Keratinocyte (primary cell): ENCODE results near the gene NUDT3. TPM values are rescaled to one million over a fixed set of nuclear protein-coding genes. Genes with fewer than 3 reads are reported as not detected.

Experiments
- DNase-seq: peaks from one replicate; pipeline ENCODE4 v3.0.0-alpha.2; 2011; ENCODE audit warnings: low read depth, missing footprints, low spot score
- FAIRE-seq: peaks from 2 replicates; lab custom pipeline; 2011; peaks lifted over from hg19 to GRCh38; lab: Jason Lieb, UNC
- H2AFZ ChIP-seq: 2 replicates; pipeline ENCODE4 v1.6.0; 2012; ENCODE audit warnings: low read length, control low read depth, inconsistent platforms; ENCODE audit not compliant: control insufficient read depth
- H3K27ac ChIP-seq: 2 replicates; pipeline ENCODE4 v1.5.1; 2011; ENCODE audit warnings: low read length; ENCODE audit not compliant: control insufficient read depth, insufficient read depth
- H3K27me3 ChIP-seq: 3 replicates; pipeline ENCODE4 v1.6.0; 2011; ENCODE audit warnings: low read length; ENCODE audit not compliant: control insufficient read depth, insufficient read depth; ENCODE audit errors: extremely low read depth
- H3K36me3 ChIP-seq, 2 experiments: 2 replicates in 1 of 2; 3 replicates in 1 of 2; pipeline ENCODE4 v1.5.1; 2011; ENCODE audit warnings: low read length in 2 of 2, mild to moderate bottlenecking in 1 of 2; ENCODE audit not compliant: control insufficient read depth in 2 of 2, insufficient read depth in 2 of 2; ENCODE audit errors: extremely low read depth in 1 of 2
- H3K4me1 ChIP-seq: 3 replicates; pipeline ENCODE4 v1.5.1; 2011; ENCODE audit warnings: low read length; ENCODE audit not compliant: control insufficient read depth, insufficient read depth; ENCODE audit errors: extremely low read depth
- H3K4me2 ChIP-seq: 3 replicates; pipeline ENCODE4 v1.6.0; 2011; ENCODE audit warnings: low read depth, low read length; ENCODE audit not compliant: control insufficient read depth, insufficient read depth; ENCODE audit errors: extremely low read depth
- H3K4me3 ChIP-seq, 3 experiments: fragments of 200-600 bp in 1 of 3; sonication (generic) in 1 of 3; 2 replicates in 2 of 3; 3 replicates in 1 of 3; pipeline ENCODE4 v1.5.1; 2011 to 2016; ENCODE audit warnings: low read length in 3 of 3, mild to moderate bottlenecking in 3 of 3, control low read depth in 2 of 3, inconsistent platforms in 1 of 3, low read depth in 1 of 3, mixed read lengths in 1 of 3, mixed run types in 1 of 3, moderate library complexity in 1 of 3; ENCODE audit not compliant: control insufficient read depth in 2 of 3, insufficient read depth in 2 of 3; ENCODE audit errors: extremely low read depth in 1 of 3
- H3K79me2 ChIP-seq: 2 replicates; pipeline ENCODE4 v1.6.0; 2012; ENCODE audit warnings: low read length; ENCODE audit not compliant: control insufficient read depth, insufficient read depth
- H3K9ac ChIP-seq: 3 replicates; pipeline ENCODE4 v1.6.0; 2011; ENCODE audit warnings: low read length; ENCODE audit not compliant: control insufficient read depth, insufficient read depth; ENCODE audit errors: extremely low read depth
- H3K9me1 ChIP-seq: 3 replicates; pipeline ENCODE4 v1.6.0; 2011; ENCODE audit warnings: low read length; ENCODE audit not compliant: control insufficient read depth, insufficient read depth; ENCODE audit errors: extremely low read depth
- H3K9me3 ChIP-seq: 2 replicates; pipeline ENCODE4 v1.5.1; 2012; ENCODE audit warnings: low read depth, low read length; ENCODE audit not compliant: control insufficient read depth
- H4K20me1 ChIP-seq: 3 replicates; pipeline ENCODE4 v1.6.0; 2011; ENCODE audit warnings: low read length; ENCODE audit not compliant: control insufficient read depth, insufficient read depth; ENCODE audit errors: extremely low read depth
- CTCF ChIP-seq, 3 experiments: IDR thresholded peaks in 1 of 3; conservative IDR thresholded peaks in 1 of 3; optimal IDR thresholded peaks in 1 of 3; 2 replicates in 2 of 3; 3 replicates in 1 of 3; pipeline versions ENCODE3 to v1.5.1; 2011; ENCODE audit warnings: low read length in 3 of 3, mild to moderate bottlenecking in 3 of 3, moderate library complexity in 2 of 3, control low read depth in 1 of 3, inconsistent platforms in 1 of 3; ENCODE audit not compliant: insufficient read depth in 2 of 3; ENCODE audit errors: extremely low read depth in 1 of 3
- EZH2 ChIP-seq: IDR thresholded peaks from one replicate; pipeline ENCODE4 v1.6.1; 2012; ENCODE audit warnings: inconsistent platforms, mild to moderate bottlenecking, low read length, moderate library complexity
- dilution Hi-C: fragments of 300-500 bp; cut with MboI; formaldehyde crosslinking; loops from one replicate; pipeline ENCODE4 v1.7.0; 2020; ENCODE audit warnings: low sequenced_read_pairs; ENCODE audit not compliant: extremely low pct_ligation_motif_present
- polyA plus RNA-seq, 5 experiments: library from polyadenylated mRNA; depleted of rRNA in 3 of 5; stranded (reverse) in 3 of 5; stranded (forward) in 1 of 5; unstranded in 1 of 5; fragments of >200 nt; gene quantifications; 1 replicate in 1 of 5; 2 replicates in 3 of 5; 3 replicates in 1 of 5; pipeline versions ENCODE4 v1.2.1 to v1.2.3, GENCODE V29; 2011 to 2012; ENCODE audit warnings: missing spikeins in 2 of 5, low read depth in 1 of 5, low replicate concordance in 1 of 5

Gene NUDT3
- polyA plus RNA-seq, 1 donor (not counting 4 experiments of a cell fraction or from before 2014, with no cell fraction given) = 16.5 TPM

GRCh38 chr6:34243131-34243771 lies 149.2 kb downstream of the NUDT3 start:
- peaks cover 28% of the 10 kb centered on the region for H3K79me2 ChIP-seq
- TF ChIP-seq EZH2 (no peak), CTCF (optimal IDR thresholded peaks at IDR 0.05 in 1 of 3, IDR thresholded peaks at IDR 0.05 in 1 of 3, conservative IDR thresholded peaks at IDR 0.05 in 1 of 3; ENCODE audit: extremely low read depth in 1 of 3, insufficient read depth in 2 of 3, low read length in 3 of 3) (no peak)
- peak overlapping the region; percentile 87 for H3K27ac ChIP-seq
- peak overlapping the region; percentile 67 for H3K4me2 ChIP-seq
- no peak overlapping the region for H2AFZ ChIP-seq
- H3K27me3 ChIP-seq = no peaks in the 10 kb centered on the region
- peak overlapping the region; percentile 50 for H3K9ac ChIP-seq
- no peak for DNase-seq
- H3K4me3 ChIP-seq = peak overlapping the region in 1 of 3 experiments; percentile 25
- dilution Hi-C loops = no loop called here
- peaks cover 90% of the 10 kb centered on the region for H3K4me1 ChIP-seq
- peaks cover 25% of the 10 kb centered on the region for H4K20me1 ChIP-seq
- peaks cover 25 to 40% of the 10 kb centered on the region in 2 experiments for H3K36me3 ChIP-seq
- FAIRE-seq = no peak
- H3K9me3 ChIP-seq = no peaks in the 10 kb centered on the region
- H3K9me1 ChIP-seq = peaks cover 10% of the 10 kb centered on the region

- peak overlapping the region; percentile 67 for H3K4me2 ChIP-seq
- peaks cover 36% of the 10 kb centered on the region for H3K79me2 ChIP-seq
- peaks cover 23% of the 10 kb centered on the region for H4K20me1 ChIP-seq
- TF ChIP-seq EZH2 (no peak), CTCF (optimal IDR thresholded peaks at IDR 0.05 in 1 of 3, IDR thresholded peaks at IDR 0.05 in 1 of 3, conservative IDR thresholded peaks at IDR 0.05 in 1 of 3; ENCODE audit: extremely low read depth in 1 of 3, insufficient read depth in 2 of 3, low read length in 3 of 3) (no peak)
- peak overlapping the region; percentile 87 for H3K27ac ChIP-seq
- no peak for DNase-seq
- FAIRE-seq = no peak
- H3K9me1 ChIP-seq = peaks cover 10% of the 10 kb centered on the region
- H3K9me3 ChIP-seq = no peaks in the 10 kb centered on the region
- dilution Hi-C loops = no loop called here
- peaks cover 82% of the 10 kb centered on the region for H3K4me1 ChIP-seq
- peak overlapping the region in 1 of 3 experiments; percentile 25 for H3K4me3 ChIP-seq
- H3K36me3 ChIP-seq = peaks cover 25 to 40% of the 10 kb centered on the region in 2 experiments
- H2AFZ ChIP-seq = no peak overlapping the region
- H3K27me3 ChIP-seq = no peaks in the 10 kb centered on the region
- H3K9ac ChIP-seq = peak overlapping the region; percentile 50
Measured at GRCh38 chr6:34242252-34243130, 150.0 kb downstream of the NUDT3 start.
